Smooth muscle cell (in vitro differentiated cells): ENCODE measurements around the gene TIMM8A. TPM values are rescaled to one million over a fixed set of nuclear protein-coding genes. Genes with fewer than 3 reads are reported as not detected.

ENCODE experiments used
- DNase-seq: peaks from one replicate; lab custom pipeline; 2025; ENCODE audit not compliant: unreplicated experiment; lab: John Stamatoyannopoulos, UW
- H2AFZ ChIP-seq: fragments of 200-600 bp; sonication (generic); 2 replicates; pipeline ENCODE4 v1.6.0; 2016; ENCODE audit warnings: antibody characterized with exemption, low read depth, mild to moderate bottlenecking
- H3F3A ChIP-seq: fragments of 200-600 bp; sonication (generic); 2 replicates; pipeline ENCODE4 v1.6.0; 2017; ENCODE audit warnings: antibody characterized with exemption, low read depth
- H3K27ac ChIP-seq: fragments of 200-600 bp; sonication (generic); 2 replicates; pipeline ENCODE4 v1.5.1; 2016; ENCODE audit warnings: low read depth, mild to moderate bottlenecking
- H3K27me3 ChIP-seq: fragments of 200-600 bp; sonication (generic); 2 replicates; pipeline ENCODE4 v1.6.1; 2016; ENCODE audit warnings: low read depth, mild to moderate bottlenecking
- H3K36me3 ChIP-seq: fragments of 200-600 bp; sonication (generic); 2 replicates; pipeline ENCODE4 v1.5.1; 2016; ENCODE audit warnings: low read depth
- H3K4me1 ChIP-seq: fragments of 200-600 bp; sonication (generic); 2 replicates; pipeline ENCODE4 v1.5.1; 2016; ENCODE audit warnings: low read depth
- H3K4me2 ChIP-seq: fragments of 200-600 bp; sonication (generic); 2 replicates; pipeline ENCODE4 v1.6.0; 2016; ENCODE audit warnings: mild to moderate bottlenecking
- H3K4me3 ChIP-seq: fragments of 200-600 bp; sonication (generic); 2 replicates; pipeline ENCODE4 v1.5.1; 2016; ENCODE audit warnings: mild to moderate bottlenecking
- H3K79me2 ChIP-seq: fragments of 200-600 bp; sonication (generic); 2 replicates; pipeline ENCODE4 v1.6.0; 2016; ENCODE audit warnings: low read depth, mild to moderate bottlenecking
- H3K9ac ChIP-seq: fragments of 200-600 bp; sonication (generic); 2 replicates; pipeline ENCODE4 v1.6.0; 2016; ENCODE audit warnings: low read depth
- H3K9me3 ChIP-seq: fragments of 200-600 bp; sonication (generic); replicated peaks from 2 replicates; pipeline ENCODE4 v1.5.1; 2016; ENCODE audit warnings: low read depth
- H4K20me1 ChIP-seq: fragments of 200-600 bp; sonication (generic); 2 replicates; pipeline ENCODE4 v1.6.0; 2016; ENCODE audit warnings: low read depth
- CTCF ChIP-seq: fragments of 200-600 bp; sonication (generic); IDR thresholded peaks from 2 replicates; pipeline ENCODE4 v1.5.1; 2017; ENCODE audit warnings: borderline replicate concordance, mild to moderate bottlenecking, antibody characterized with exemption; ENCODE audit not compliant: insufficient read depth, poor library complexity, severe bottlenecking
- WGBS: methylation state at CpG from one replicate; pipeline ENCODE4 v1.1.7; 2016; ENCODE audit warnings: low lambda C conversion rate; 5-methylcytosine and 5-hydroxymethylcytosine counted together
- polyA plus RNA-seq: library from polyadenylated mRNA; unstranded; fragments of >200 nt; fragmentation: Nextera tagmentation; extraction: Ambion mirVana; gene quantifications from 2 replicates; pipeline ENCODE4 v1.2.1, GENCODE V29; 2016
- total RNA-seq: library from RNA; depleted of rRNA; stranded (reverse); fragments of >200 nt; gene quantifications from 2 replicates; pipeline ENCODE4 v1.2.3, GENCODE V29; 2014

The TIMM8A gene
- total and polyA plus RNA-seq, 2 experiments from 2014 or later = 4.0 to 7.6 TPM

- Histone ChIP-seq H3K4me3 (no peak overlapping the region), H3K4me2 (no peak overlapping the region), H3K36me3 (no peaks in the 10 kb centered on the region), H3K27me3 (no peaks in the 10 kb centered on the region), H3K4me1 (no peaks in the 10 kb centered on the region), H3F3A (no peaks in the 10 kb centered on the region), H3K9ac (no peak overlapping the region), H2AFZ (no peak overlapping the region), H4K20me1 (peaks cover 14% of the 10 kb centered on the region), H3K79me2 (peaks cover 7% of the 10 kb centered on the region), H3K27ac (peak overlapping the region; percentile 24), H3K9me3 (no peaks in the 10 kb centered on the region)
- TF ChIP-seq CTCF = no peak
- no peak for DNase-seq
Measured at GRCh38 chrX:101394372-101394771, 45.8 kb upstream of the TIMM8A start.

DNA sequence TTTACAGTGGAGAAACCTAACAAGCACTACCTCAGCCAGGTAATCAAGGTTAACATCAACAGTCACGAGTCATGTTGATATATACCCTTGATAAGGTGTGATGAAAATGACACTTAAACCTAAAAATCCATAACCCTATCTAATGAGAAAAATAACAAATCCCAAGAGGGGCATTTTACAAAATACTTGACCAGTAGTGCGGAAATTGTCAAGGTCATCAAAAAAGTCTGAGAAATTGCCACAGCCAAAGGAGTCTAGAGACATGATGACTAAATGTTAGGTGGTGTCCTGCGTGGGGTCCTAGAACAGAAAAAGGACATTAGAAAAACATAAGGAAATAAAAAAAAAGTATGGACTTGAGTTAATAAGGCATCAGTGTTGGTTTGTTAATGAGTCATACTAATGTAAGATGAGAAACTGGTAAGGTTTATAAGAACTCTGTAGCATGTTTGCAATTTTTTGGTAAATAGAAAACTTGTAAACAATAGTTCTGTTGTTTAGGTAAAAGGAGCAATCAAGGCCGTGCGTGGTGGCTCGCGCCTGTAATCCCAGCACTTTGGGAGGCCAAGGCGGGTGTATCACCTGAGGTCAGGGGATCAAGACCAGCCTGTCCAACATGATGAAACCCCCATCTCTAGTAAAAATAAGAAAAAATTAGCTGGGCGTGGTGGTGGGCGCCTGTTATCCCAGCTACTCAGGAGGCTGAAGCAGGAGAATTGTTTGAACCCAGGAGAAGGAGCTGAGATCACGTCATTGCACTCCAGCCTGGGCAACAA lies 45.2 kb upstream of the TIMM8A start:
- no peak overlapping the region for H3K4me3 ChIP-seq
- 83% methylated on average over 11 of the region's 11 CpGs for WGBS
- H3K27ac ChIP-seq = peak overlapping the region; percentile 24

DNA sequence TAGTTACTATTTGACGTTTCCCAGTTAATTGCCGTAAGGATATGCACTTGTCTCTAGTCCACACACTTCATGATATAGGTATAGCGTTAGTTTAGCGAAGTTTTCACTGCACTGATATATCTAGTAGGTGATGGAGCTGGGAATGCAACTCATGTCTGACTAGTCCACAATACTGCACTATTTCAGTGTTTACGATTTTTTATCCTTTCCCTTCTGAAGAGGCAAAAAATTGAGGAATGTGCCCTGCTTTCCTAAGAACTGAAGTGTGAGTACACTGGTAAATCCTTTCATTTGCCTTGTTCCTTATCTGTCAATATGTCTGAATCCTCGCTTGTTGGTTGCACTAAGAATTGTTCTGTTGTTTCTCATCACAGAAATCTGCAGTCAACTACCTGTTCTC lies 43.3 kb upstream of the TIMM8A start:
- Histone ChIP-seq H2AFZ (no peak overlapping the region), H3K9ac (peak overlapping the region; percentile 61), H3K4me1 (no peaks in the 10 kb centered on the region), H3K4me2 (peak overlapping the region; percentile 85), H3K27me3 (no peaks in the 10 kb centered on the region), H3K36me3 (no peaks in the 10 kb centered on the region), H3K4me3 (peak overlapping the region; percentile 76), H3K27ac (peak overlapping the region; percentile 44), H3F3A (no peaks in the 10 kb centered on the region), H3K9me3 (no peaks in the 10 kb centered on the region), H4K20me1 (peaks cover 14% of the 10 kb centered on the region), H3K79me2 (peaks cover 7% of the 10 kb centered on the region)
- 40% methylated on average over 6 of the region's 6 CpGs for WGBS
- TF ChIP-seq CTCF = no peak
- DNase-seq = no peak

More for the DNA sequence above, 45.2 kb upstream of the TIMM8A start:
- no peaks in the 10 kb centered on the region for H3K27me3 ChIP-seq
- H3K4me1 ChIP-seq = no peaks in the 10 kb centered on the region
- H3K9ac ChIP-seq = no peak overlapping the region
- H3K79me2 ChIP-seq = peaks cover 7% of the 10 kb centered on the region
- H4K20me1 ChIP-seq = peaks cover 14% of the 10 kb centered on the region
- H3K4me2 ChIP-seq = no peak overlapping the region
- TF ChIP-seq CTCF = no peak
- H2AFZ ChIP-seq = no peak overlapping the region
- H3K36me3 ChIP-seq = no peaks in the 10 kb centered on the region
- H3K9me3 ChIP-seq = no peaks in the 10 kb centered on the region
- DNase-seq = no peak
- no peaks in the 10 kb centered on the region for H3F3A ChIP-seq
